TTC549 (cell line): ENCODE results near the gene OSBPL6.
A peak's percentile ranks its signal among the peaks of the same experiment; 100 is the strongest.
"Not testable (repeated sequence)": the region's sequence is repeated elsewhere in the genome, so short reads cannot be mapped to it uniquely, and the experiment has no call there.

ENCODE experiments used
- FAIRE-seq: peaks from 2 replicates; lab custom pipeline; 2012; peaks lifted over from hg19 to GRCh38; lab: Jason Lieb, UNC

OSBPL6 gene

GRCh38 chr2:178306352-178307073 lies 112.2 kb downstream of the OSBPL6 start:
- FAIRE-seq = peak; percentile 45

DNA sequence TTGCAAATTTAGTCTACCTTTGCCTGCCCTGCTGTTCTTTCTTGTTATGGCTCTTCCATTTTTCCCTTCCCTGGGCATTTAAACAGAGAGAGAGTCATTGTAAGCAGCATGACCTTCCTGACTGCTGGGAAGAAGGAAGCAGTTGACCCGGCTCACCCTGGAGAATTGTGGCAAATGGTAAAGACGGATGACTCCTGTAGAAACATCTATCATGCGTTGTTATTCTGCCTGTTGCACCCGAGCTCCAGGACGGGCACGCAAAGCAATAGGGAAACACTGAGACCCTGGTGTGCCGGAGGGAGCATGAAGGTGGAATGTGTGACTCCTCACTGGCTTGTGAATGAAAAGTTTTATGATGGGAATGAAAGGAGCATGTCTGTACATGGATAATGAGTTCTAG lies 113.3 kb downstream of the OSBPL6 start:
- FAIRE-seq = no peak

GRCh38 chr2:178309541-178309940 lies 115.2 kb downstream of the OSBPL6 start:
- FAIRE-seq = no peak

GRCh38 chr2:178315078-178315477 lies 120.8 kb downstream of the OSBPL6 start:
- FAIRE-seq = no peak

DNA sequence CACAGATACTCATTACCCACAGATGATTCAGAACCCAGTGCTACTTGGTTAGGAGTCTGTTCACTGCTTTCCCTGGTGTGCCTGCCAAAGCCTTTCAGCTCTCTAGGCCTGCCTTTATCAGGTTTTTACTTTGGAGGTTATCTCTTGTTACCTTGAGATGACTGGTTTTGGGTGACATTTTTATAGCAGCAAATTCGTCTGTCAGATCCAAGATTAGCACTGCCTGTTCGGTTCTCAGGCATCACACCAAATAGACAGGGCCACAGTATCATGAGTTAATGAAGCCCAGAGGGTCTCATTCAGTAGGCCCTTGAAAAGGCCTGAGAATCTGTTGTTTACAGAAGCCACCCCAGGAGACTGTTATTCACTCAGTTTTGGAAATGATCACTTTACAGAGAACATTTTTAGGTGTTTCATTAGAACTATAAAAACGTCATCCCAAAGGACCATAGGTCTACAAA lies 121.2 kb downstream of the OSBPL6 start:
- FAIRE-seq = no peak

GRCh38 chr2:178317811-178318210 lies 123.5 kb downstream of the OSBPL6 start:
- no peak for FAIRE-seq

DNA sequence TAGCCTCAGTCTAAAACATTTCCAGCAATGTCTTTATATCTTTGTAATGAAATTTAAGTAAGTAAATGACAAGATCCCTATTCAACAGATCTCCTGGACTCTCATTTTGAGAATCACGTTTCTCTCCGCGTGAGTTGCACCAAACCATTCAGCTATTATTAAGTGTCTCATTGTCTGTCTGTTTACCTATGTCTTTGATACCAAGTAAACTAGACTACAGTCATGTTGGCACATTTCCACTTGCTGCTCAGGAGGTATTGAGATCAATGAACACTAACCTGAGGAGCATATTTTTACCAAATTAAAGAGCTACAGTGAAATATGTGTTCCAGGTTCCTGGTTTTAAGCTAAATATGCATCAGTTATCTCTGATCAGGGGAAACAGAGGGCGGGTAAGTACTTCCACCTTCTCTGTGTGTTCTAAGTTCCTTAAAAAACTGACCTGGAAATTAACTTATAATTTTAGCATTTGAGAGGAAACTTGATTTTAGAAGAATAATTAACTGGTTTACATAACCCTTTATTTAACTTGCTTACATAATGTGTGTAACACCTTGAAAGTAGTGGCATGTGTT lies 125.8 kb downstream of the OSBPL6 start:
- FAIRE-seq = no peak

- FAIRE-seq = no peak
Measured at GRCh38 chr2:178322068-178322467, 127.8 kb downstream of the OSBPL6 start.

DNA sequence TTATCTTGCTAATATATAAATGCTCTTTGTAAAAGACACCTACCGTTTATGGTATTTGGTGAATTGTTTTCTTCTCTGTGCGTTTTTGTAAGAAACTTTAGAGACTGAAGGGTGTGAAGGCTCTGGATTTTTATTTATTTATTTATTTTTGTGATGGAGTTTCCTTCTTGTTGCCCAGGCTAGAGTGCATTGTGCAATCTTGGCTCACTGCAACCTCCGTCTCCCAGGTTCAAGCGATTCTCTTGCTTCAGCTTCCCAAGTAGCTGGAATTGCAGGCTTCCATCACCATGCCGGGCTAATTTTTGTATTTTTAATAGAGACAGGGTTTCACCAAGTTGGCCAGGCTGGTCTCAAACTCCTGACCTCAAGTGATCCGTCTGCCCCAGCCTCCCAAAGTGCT lies 129.0 kb downstream of the OSBPL6 start:
- FAIRE-seq = not testable (repeated sequence)

GRCh38 chr2:178324077-178324476 lies 129.8 kb downstream of the OSBPL6 start:
- FAIRE-seq = no peak

DNA sequence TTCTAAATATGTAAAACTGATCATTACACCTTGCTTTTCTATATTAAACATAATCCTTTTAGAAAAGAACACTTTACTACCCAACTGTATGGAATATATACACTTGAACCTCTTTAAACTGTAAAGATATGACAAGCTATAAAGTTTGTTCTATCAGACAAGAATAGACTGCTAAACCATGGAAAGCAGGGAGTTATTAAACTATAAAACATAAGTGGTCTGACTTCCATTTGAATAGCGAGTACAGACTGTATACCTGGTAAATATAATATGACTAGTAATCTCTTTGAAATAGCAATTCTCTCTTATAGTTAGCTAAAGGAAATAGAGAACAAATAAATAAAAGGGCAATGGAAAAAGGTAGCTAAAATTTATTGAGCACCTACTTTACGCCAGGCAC lies 131.0 kb downstream of the OSBPL6 start:
- FAIRE-seq = no peak

DNA sequence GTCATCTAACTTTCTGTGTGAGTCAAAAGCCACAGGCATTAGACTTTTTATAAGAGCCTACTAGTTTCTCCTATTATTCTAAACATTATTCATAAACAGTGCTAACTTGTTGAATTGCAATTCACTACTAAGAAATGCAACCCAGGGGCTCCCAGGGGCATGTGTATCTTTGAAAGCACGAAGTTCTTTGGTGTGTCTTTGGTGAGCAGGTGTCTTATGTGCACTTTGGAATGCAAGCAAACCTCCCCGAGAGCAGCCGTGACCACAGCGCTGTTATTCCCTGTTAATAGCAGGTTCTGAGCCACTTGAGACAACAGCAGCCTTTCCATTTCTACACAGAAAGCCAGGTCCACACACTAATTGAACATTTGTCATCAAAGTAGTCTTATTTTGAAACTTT lies 133.2 kb downstream of the OSBPL6 start:
- FAIRE-seq = no peak

GRCh38 chr2:178328037-178328436 lies 133.7 kb downstream of the OSBPL6 start:
- no peak for FAIRE-seq

DNA sequence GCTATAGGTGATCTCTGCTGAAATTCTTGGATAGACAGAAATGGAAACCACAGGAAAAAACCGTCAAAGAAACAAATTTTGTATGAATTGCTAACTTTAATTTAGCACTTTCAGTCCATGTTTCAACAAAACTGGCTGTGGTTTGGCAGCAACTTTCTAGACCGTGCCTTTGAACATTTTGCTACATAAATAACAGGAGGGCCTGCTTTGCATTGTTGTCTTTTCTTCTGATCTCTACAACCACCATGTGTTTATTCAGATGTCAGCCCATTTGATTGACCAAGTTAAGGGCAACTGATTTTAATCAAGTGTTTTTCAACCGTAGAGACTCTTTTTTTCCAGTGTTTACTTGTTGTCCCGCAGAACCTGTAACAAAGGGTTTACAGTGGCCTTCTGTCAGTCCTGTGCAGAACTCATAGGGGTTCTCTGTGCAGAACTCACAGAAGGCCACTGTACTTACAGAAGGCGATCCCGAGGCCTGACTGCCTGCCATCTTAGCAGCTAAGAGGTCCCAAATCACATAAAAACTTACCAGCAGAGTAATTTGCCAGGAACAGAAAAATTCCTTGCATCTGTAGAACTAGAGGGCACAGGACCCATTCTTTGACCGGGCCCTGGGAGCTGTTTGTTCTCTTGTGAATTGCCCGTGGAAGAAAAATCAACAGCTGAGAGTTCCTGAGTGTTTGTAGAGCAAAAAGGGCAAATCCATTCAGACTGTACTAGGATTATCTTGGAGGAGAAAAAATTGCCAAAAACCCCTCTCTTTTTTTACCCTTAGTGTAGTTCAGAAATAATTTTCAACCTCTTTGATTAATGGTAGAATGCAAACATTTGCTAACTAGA lies 136.1 kb downstream of the OSBPL6 start:
- FAIRE-seq = no peak

DNA sequence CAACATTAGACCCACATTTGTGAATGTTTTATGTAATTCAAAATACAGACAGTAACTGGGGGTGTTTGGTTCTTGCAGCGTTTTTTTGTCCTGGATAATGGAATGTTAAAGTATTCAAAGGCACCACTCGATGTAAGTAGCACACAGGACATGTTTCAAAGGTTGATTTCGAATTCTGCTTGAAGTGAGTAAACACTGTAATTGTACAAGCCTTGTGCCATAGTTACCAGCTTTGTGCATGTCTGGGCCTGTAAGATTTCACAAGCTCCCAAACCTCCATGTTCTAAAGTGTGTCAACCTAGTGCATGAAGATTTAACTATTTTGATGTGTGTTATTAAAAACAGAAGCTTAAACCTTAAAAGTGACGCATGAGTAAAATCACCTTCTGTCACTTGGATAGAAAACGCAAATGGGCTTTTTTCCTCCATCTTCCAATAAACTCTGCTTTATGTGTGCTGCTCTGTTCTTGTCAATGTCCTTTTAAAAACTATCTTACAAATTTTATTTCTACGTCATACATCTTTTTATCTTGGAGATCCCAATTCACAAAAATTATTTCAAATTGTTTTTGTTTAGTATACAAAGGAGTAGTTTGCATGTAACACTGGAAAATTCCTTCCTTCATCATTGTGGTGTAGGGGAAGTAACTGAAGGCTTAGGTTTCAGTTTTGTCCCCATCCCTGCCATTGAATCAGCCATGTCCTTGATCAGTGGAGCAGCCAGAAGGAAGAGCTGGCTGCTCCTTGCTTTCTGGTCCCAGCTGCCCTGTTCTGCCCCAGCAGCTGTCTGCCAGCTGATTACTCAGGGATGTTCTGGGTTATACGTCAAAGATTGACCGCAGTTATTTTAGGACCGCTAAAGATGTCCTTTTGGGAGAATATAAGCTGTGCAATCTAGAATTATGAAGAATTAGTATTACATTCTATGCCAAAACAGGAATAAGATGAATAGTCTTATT lies 137.4 kb downstream of the OSBPL6 start:
- FAIRE-seq = no peak

DNA sequence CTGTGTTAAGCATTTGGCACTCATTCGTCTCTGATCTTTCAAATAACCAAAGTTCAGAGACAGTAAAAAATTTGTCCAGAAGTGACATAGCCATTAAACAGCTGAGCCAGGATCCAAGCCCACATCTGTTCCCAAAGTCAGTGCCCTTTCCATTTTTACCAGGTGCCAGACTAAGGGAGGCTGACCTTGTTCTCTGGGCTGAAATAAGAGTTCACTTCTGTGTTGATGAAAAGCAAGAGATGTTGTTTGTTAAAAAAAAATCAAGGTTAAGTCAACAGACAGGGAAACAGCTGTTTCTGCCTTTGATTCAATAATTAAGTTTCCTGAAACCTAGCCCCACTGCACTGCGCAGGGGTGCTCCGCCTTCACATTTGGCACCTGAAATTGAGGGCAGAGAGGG lies 139.5 kb downstream of the OSBPL6 start:
- FAIRE-seq = no peak

DNA sequence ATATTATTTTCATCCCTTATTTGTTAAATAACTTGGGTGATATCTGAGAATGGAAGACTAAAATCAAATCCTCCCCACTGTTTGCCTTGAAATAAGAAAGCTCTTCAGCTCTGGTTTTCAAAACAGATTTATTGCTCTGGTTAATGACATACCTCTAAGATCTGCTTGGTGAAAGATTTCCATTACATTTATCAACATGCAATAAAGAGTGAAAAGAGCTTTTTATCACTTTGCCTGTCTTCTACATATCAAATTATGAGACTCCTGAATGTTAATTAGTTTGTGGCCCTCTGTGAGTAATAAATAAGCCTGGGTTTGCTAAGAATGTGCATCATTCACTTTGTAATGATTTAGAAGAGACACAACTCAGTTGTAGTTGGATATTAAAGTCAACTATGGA lies 140.9 kb downstream of the OSBPL6 start:
- no peak for FAIRE-seq

DNA sequence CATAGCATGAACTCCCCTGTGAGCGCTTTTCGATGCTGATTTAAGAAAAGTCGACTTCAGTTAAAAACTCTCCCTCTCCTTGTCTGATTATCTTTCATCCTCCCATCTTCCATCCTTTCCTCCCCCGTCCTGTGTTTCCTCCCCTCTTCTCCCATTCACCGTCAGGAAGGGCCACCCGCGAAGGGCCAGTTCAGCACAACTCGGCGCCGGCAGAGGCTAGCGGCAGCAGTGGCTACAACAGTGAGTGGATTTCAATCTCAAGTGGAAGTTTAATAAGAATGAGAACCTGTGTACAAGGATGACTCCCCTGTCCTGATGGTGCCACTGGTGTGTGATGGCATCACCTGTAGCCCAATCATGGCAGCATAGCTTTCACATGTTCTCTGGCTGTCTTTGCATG lies 149.8 kb downstream of the OSBPL6 start:
- no peak for FAIRE-seq

- no peak for FAIRE-seq
Measured at GRCh38 chr2:178345951-178346350, 151.6 kb downstream of the OSBPL6 start.

GRCh38 chr2:178350051-178350450 lies 155.7 kb downstream of the OSBPL6 start:
- FAIRE-seq = no peak

DNA sequence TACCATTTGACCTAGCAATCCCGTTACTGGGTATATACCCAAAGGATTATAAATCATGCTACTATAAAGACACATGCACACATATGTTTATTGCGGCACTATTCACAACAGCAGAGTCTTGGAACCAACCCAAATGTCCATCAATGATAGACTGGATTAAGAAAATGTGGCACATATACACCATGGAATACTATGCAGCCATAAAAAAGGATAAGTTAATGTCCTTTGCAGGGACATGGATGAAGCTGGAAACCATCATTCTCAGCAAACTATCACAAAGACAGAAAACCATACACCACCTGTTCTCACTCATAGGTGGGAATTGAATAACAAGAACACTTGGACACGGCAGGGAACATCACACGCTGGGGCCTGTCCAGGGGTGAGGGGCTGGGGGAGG lies 163.4 kb downstream of the OSBPL6 start:
- not testable (repeated sequence) for FAIRE-seq
